GM23338 (cell line): ENCODE measurements around the gene MAST3.

Source experiments
- CREB1 ChIP-seq: fragments of 250-450 bp; sonication (Bioruptor Pico); IDR thresholded peaks from 2 replicates; pipeline ENCODE4 v1.5.0; 2020; ENCODE audit warnings: low read depth, mild to moderate bottlenecking, moderate library complexity
- CTCF ChIP-seq, 2 experiments: fragments of 200-600 bp in 1 of 2; sonication (generic) in 1 of 2; conservative IDR thresholded peaks; 2 replicates each; pipeline versions ENCODE4 v1.5.1 to v1.6.1; 2016 to 2017; ENCODE audit warnings: antibody characterized with exemption in 2 of 2, low read depth in 2 of 2, mild to moderate bottlenecking in 2 of 2, moderate library complexity in 1 of 2
- ETS1 ChIP-seq: IDR thresholded peaks from 2 replicates; pipeline ENCODE4 v1.6.1; 2016; ENCODE audit warnings: antibody characterized with exemption
- EZH2 ChIP-seq: fragments of 200-600 bp; sonication (generic); IDR thresholded peaks from one replicate; pipeline ENCODE4 v1.8.0; 2017; ENCODE audit warnings: antibody characterized with exemption, mild to moderate bottlenecking, low read depth; ENCODE audit not compliant: unreplicated experiment
- EZH2phosphoT487 ChIP-seq: fragments of 200-600 bp; sonication (generic); IDR thresholded peaks from one replicate; pipeline ENCODE4 v1.8.1; 2018; ENCODE audit warnings: antibody characterized with exemption; ENCODE audit not compliant: unreplicated experiment
- JUNB ChIP-seq: IDR thresholded peaks from one replicate; pipeline ENCODE4 v1.6.1; 2016; ENCODE audit warnings: antibody characterized with exemption; ENCODE audit not compliant: unreplicated experiment
- NANOG ChIP-seq: IDR thresholded peaks from 2 replicates; pipeline ENCODE4 v1.6.1; 2016; ENCODE audit warnings: antibody characterized with exemption, borderline replicate concordance
- POLR2AphosphoS5 ChIP-seq: IDR thresholded peaks from 2 replicates; pipeline ENCODE4 v1.6.1; 2016; ENCODE audit warnings: antibody characterized with exemption, low read depth
- REST ChIP-seq: IDR thresholded peaks from one replicate; pipeline ENCODE4 v1.6.1; 2018; ENCODE audit warnings: antibody characterized with exemption; ENCODE audit not compliant: unreplicated experiment
- STAT1 ChIP-seq: IDR thresholded peaks from one replicate; pipeline ENCODE4 v1.6.1; 2016; ENCODE audit warnings: antibody characterized with exemption; ENCODE audit not compliant: unreplicated experiment
- ZNF114 ChIP-seq: fragments of 250-450 bp; sonication (Bioruptor Pico); IDR thresholded peaks from 2 replicates; pipeline ENCODE4 v1.5.0; 2020; ENCODE audit warnings: mild to moderate bottlenecking, moderate library complexity
- ZNF331 ChIP-seq: fragments of 250-450 bp; sonication (Bioruptor Pico); IDR thresholded peaks from 2 replicates; pipeline ENCODE4 v1.5.0; 2020; ENCODE audit warnings: low read depth, mild to moderate bottlenecking, moderate library complexity
- ZNF462 ChIP-seq: fragments of 250-450 bp; sonication (Bioruptor Pico); IDR thresholded peaks from 2 replicates; pipeline ENCODE4 v1.5.0; 2020; ENCODE audit warnings: mild to moderate bottlenecking, moderate library complexity

GRCh38 chr19:18104793-18105131 lies 7.2 kb downstream of the MAST3 start:
- TF ChIP-seq EZH2 = no peak
- TF ChIP-seq CTCF (conservative IDR thresholded peaks at IDR 0.05; ENCODE audit: low read depth in 2 of 2) = no peak
- no peak for TF ChIP-seq STAT1
- no peak for TF ChIP-seq EZH2phosphoT487
- TF ChIP-seq CREB1 = no peak
- no peak for TF ChIP-seq ZNF114
- TF ChIP-seq REST = no peak
- no peak for TF ChIP-seq POLR2AphosphoS5
- no peak for TF ChIP-seq NANOG
- no peak for TF ChIP-seq ZNF331 (CRISPR knock-in tag)
- no peak for TF ChIP-seq JUNB
- TF ChIP-seq ETS1 = no peak
- no peak for TF ChIP-seq ZNF462 (CRISPR knock-in tag)
